Ascending aorta (tissue), 2 donors: ENCODE data around the gene MTNR1B. TPM values are rescaled to one million over a fixed set of nuclear protein-coding genes. Genes with fewer than 3 reads are reported as not detected.

ENCODE experiments used
- DNase-seq, 2 donors: peaks; one replicate each; pipeline ENCODE4 v3.0.0-alpha.2; 2019; ENCODE audit warnings: low spot score in 2 of 2
- H3K27ac ChIP-seq, 2 donors: fragments of 200-600 bp; sonication (generic); one replicate each; pipeline ENCODE4 v1.5.1; 2016 to 2017; ENCODE audit warnings: mild to moderate bottlenecking in 1 of 2
- H3K27me3 ChIP-seq: fragments of 200-600 bp; sonication (generic); one replicate; pipeline ENCODE4 v1.5.1; 2017
- H3K36me3 ChIP-seq, 2 donors: fragments of 200-600 bp; sonication (generic); one replicate each; pipeline ENCODE4 v1.5.1; 2016
- H3K4me1 ChIP-seq, 2 donors: fragments of 200-600 bp; sonication (generic); one replicate each; pipeline ENCODE4 v1.5.1; 2016 to 2017; ENCODE audit warnings: mild to moderate bottlenecking in 1 of 2
- H3K4me3 ChIP-seq, 2 donors: fragments of 200-600 bp; sonication (generic); one replicate each; pipeline ENCODE4 v1.5.1; 2016 to 2017; ENCODE audit warnings: mild to moderate bottlenecking in 1 of 2
- H3K9me3 ChIP-seq, 2 donors: fragments of 200-600 bp; sonication (generic); one replicate each; pipeline ENCODE4 v1.5.1; 2016
- intact Hi-C: fragments of 100-400 bp; cut with DNase I; formaldehyde crosslinking; loops from one replicate; pipeline ENCODE4 v1.15.1; 2023
- total RNA-seq: library from RNA; depleted of rRNA; stranded (reverse); fragments of >200 nt; gene quantifications from one replicate; pipeline ENCODE4 v1.1.0, GENCODE V29; 2016
- TF ChIP-seq, protein P1 (sequence below), 3 experiments: fragments of 200-600 bp in 2 of 3; fragments of 450-650 bp in 1 of 3; sonication (generic) in 2 of 3; IDR thresholded peaks; one replicate each; pipeline ENCODE4 v1.5.1; 2016 to 2019; ENCODE audit warnings: antibody characterized with exemption in 3 of 3, mild to moderate bottlenecking in 1 of 3, moderate library complexity in 1 of 3

The MTNR1B gene
- total RNA-seq, 1 donor from 2014 or later, result not detected

DNA sequence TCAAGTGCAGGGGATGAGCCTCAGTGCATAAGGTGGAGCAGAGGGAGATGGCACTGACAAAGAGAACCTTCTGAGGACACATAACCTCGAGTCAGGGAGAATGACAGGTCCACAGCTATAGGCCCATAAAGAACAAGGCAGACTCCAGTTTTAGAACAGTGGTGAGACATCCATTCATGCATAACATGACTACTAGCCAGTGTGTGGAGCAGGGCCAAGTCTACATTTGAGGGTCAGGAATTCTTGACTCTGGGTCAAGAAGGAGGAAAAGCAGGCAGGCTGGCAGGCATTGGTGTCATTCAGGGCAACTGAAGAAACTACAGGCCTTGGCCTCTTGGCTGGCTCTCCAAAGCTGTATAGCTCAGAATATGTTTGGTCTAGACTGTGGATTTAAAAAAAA is 54.9 kb downstream of the MTNR1B start:
- TF ChIP-seq, protein P1, sequence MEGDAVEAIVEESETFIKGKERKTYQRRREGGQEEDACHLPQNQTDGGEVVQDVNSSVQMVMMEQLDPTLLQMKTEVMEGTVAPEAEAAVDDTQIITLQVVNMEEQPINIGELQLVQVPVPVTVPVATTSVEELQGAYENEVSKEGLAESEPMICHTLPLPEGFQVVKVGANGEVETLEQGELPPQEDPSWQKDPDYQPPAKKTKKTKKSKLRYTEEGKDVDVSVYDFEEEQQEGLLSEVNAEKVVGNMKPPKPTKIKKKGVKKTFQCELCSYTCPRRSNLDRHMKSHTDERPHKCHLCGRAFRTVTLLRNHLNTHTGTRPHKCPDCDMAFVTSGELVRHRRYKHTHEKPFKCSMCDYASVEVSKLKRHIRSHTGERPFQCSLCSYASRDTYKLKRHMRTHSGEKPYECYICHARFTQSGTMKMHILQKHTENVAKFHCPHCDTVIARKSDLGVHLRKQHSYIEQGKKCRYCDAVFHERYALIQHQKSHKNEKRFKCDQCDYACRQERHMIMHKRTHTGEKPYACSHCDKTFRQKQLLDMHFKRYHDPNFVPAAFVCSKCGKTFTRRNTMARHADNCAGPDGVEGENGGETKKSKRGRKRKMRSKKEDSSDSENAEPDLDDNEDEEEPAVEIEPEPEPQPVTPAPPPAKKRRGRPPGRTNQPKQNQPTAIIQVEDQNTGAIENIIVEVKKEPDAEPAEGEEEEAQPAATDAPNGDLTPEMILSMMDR (IDR thresholded peaks at IDR 0.05), result no peak
- Histone ChIP-seq H3K36me3 (no peaks in the 10 kb centered on the region), H3K4me1 (peaks cover 0 to 4% of the 10 kb centered on the region in 2 donors), H3K27ac (no peak overlapping the region), H3K27me3 (no peaks in the 10 kb centered on the region), H3K4me3 (no peak overlapping the region), H3K9me3 (no peaks in the 10 kb centered on the region)
- intact Hi-C loops, result no loop called here
- DNase-seq, result no peak

DNA sequence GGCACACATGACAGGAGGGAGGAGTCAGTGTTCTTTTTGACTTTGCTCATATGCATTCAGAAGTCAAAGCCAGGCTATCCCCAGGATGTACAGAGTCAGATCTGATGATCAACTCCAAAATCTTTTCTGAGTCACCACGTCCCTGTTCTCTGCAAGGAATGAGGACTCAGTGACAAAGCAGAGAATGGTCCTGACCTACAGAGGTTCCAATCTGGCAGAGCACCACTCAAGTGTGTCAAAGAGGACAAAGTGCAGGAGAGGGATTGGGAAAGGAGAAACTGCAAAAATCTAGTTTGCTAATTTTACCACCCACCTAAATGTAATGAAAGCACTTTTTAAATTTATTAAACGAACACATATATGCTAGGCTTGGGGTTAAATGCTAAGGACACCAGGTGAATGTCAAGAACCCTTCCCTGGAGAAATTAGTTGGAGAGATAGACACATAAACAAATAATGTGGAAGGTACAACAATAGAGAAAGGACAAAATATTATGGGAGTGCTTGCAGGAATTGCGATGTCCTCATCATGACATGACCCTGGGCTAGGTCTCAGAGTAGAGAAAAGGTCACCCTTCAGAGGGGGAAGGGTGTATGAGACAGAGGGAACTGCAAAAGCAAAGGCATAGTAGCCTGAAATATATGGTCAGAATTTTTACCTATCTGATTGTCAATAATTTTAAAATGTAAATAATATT is 56.3 kb downstream of the MTNR1B start:
- H3K27me3 ChIP-seq, result no peaks in the 10 kb centered on the region
- TF ChIP-seq, protein P1 (IDR thresholded peaks at IDR 0.05), result no peak
- H3K9me3 ChIP-seq, result no peaks in the 10 kb centered on the region
- no peak overlapping the region for H3K27ac ChIP-seq
- H3K36me3 ChIP-seq, result no peaks in the 10 kb centered on the region
- no peaks in the 10 kb centered on the region for H3K4me1 ChIP-seq
- DNase-seq, result no peak
- H3K4me3 ChIP-seq, result no peak overlapping the region
- intact Hi-C loops, result no loop called here

DNA sequence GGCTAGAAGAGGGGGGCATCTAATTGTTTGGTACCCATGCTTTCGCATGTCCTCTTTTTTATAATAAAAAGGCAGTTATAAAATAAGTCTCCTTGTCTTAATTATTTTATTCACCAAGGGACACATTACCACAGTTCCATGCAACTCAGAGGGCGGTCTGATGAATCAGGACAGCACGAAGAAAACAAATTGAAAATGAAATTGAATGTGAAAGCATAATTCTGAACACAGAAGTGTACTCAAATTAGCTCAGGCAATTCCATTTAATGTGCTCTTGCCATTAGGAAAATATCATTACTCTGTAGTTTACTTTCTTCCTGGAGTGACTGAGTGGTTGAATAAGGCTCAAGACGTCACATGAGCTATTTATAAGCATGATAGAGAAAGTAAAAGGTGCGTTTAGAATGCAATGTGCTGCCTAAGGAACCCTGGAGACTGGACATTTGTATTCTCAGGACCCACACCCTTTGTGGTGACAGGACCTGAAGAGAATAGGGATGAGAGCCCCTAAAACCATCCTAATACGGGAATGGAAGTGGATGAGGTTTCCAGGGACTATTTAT is 59.6 kb downstream of the MTNR1B start:
- no peaks in the 10 kb centered on the region for H3K36me3 ChIP-seq
- H3K4me3 ChIP-seq, result no peak overlapping the region
- no peak overlapping the region for H3K27ac ChIP-seq
- no peak for DNase-seq
- intact Hi-C loops, result no loop called here
- no peaks in the 10 kb centered on the region for H3K4me1 ChIP-seq
- H3K9me3 ChIP-seq, result no peaks in the 10 kb centered on the region
- H3K27me3 ChIP-seq, result no peaks in the 10 kb centered on the region
- TF ChIP-seq, protein P1 (IDR thresholded peaks at IDR 0.05), result no peak

DNA sequence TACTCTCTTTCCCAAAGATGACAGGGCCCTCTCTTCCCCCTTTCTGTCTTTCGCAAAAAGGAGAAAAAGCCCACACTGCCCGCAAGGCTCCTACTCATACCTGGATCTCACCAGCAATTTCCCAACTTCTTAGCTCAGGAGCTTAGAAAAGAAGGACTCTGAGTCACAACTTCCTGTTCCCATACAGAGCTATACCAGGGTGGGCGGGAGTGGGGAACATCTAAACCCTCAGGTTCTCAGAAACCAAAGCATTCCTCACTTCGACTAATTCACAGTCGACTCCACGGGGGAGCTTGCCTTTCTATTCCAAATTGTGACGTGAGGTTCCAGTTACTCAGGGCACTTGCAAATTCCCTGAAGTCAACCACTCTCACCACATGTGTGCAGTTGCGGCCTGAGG is 61.9 kb downstream of the MTNR1B start:
- intact Hi-C loops, result no loop called here
- no peak overlapping the region for H3K27ac ChIP-seq
- no peaks in the 10 kb centered on the region for H3K9me3 ChIP-seq

More for the DNA sequence above, 61.9 kb downstream of the MTNR1B start:
- Histone ChIP-seq H3K4me1 (no peaks in the 10 kb centered on the region), H3K27me3 (no peaks in the 10 kb centered on the region), H3K36me3 (no peaks in the 10 kb centered on the region), H3K4me3 (no peak overlapping the region)
- no peak for DNase-seq
- TF ChIP-seq, protein P1 (IDR thresholded peaks at IDR 0.05), result no peak

Other genes with a start within 250 kb of the MTNR1B start
- gene SLC36A4, start 228.3 kb downstream of the MTNR1B start, total RNA-seq, result 18.6 TPM